CD14-positive monocyte (primary cell): ENCODE data around the gene LRCH4. TPM values are rescaled to one million over a fixed set of nuclear protein-coding genes. Genes with fewer than 3 reads are reported as not detected.

Experiments used
- DNase-seq, 3 donors: peaks; one replicate each; pipeline ENCODE4 v3.0.0-alpha.2; 2011 to 2022
- H2AFZ ChIP-seq: 2 replicates; pipeline ENCODE4 v1.6.0; 2012; ENCODE audit warnings: mild to moderate bottlenecking, low read depth, low read length, inconsistent platforms; ENCODE audit not compliant: insufficient read depth, poor library complexity, severe bottlenecking
- H3K27ac ChIP-seq, 2 donors: 1 replicate in 1 of 2; 2 replicates in 1 of 2; pipeline ENCODE4 v1.5.1; 2012 to 2013; ENCODE audit warnings: low read length in 2 of 2, control low read depth in 1 of 2, inconsistent platforms in 1 of 2, low read depth in 1 of 2, mild to moderate bottlenecking in 1 of 2
- H3K27me3 ChIP-seq, 2 donors: one replicate each; pipeline versions ENCODE4 v1.6.0 to v1.6.1; 2011 to 2013; ENCODE audit warnings: low read length in 2 of 2; ENCODE audit not compliant: control insufficient read depth in 2 of 2, insufficient read depth in 2 of 2
- H3K36me3 ChIP-seq, 2 donors: replicated peaks in 1 of 2; 1 replicate in 1 of 2; 2 replicates in 1 of 2; pipeline versions ENCODE4 v1.5.1 to v1.6.1; 2012 to 2013; ENCODE audit warnings: low read length in 2 of 2, control low read depth in 1 of 2, inconsistent platforms in 1 of 2, mild to moderate bottlenecking in 1 of 2; ENCODE audit not compliant: insufficient read depth in 2 of 2, control insufficient read depth in 1 of 2
- H3K4me1 ChIP-seq, 2 donors: 1 replicate in 1 of 2; 2 replicates in 1 of 2; pipeline versions ENCODE4 v1.5.1 to v1.6.1; 2012 to 2013; ENCODE audit warnings: low read length in 2 of 2, control low read depth in 1 of 2, inconsistent platforms in 1 of 2, mild to moderate bottlenecking in 1 of 2, moderate library complexity in 1 of 2; ENCODE audit not compliant: insufficient read depth in 2 of 2, control insufficient read depth in 1 of 2
- H3K4me2 ChIP-seq: replicated peaks from 2 replicates; pipeline ENCODE3; 2012; ENCODE audit warnings: low read length, moderate library complexity, mild to moderate bottlenecking; ENCODE audit not compliant: poor library complexity, severe bottlenecking; ENCODE audit errors: extremely low read depth
- H3K4me3 ChIP-seq, 3 experiments: fragments of 200-600 bp in 1 of 3; sonication (generic) in 1 of 3; replicated peaks in 1 of 3; 1 replicate in 2 of 3; 2 replicates in 1 of 3; pipeline ENCODE4 v1.5.1; 2011 to 2013; ENCODE audit warnings: low read length in 3 of 3, mild to moderate bottlenecking in 3 of 3, control low read depth in 2 of 3, low read depth in 2 of 3, inconsistent platforms in 1 of 3, moderate library complexity in 1 of 3
- H3K79me2 ChIP-seq: 2 replicates; pipeline ENCODE4 v1.6.0; 2012; ENCODE audit warnings: mild to moderate bottlenecking, control low read depth, inconsistent platforms, low read length, moderate library complexity; ENCODE audit not compliant: insufficient read depth
- H3K9ac ChIP-seq: 2 replicates; pipeline ENCODE4 v1.6.0; 2017; ENCODE audit warnings: low read length, mild to moderate bottlenecking; ENCODE audit not compliant: insufficient read depth, poor library complexity, severe bottlenecking
- H3K9me3 ChIP-seq, 2 donors: replicated peaks in 1 of 2; 1 replicate in 1 of 2; 2 replicates in 1 of 2; pipeline versions ENCODE4 v1.5.1 to v1.6.1; 2012 to 2013; ENCODE audit warnings: low read length in 2 of 2, control low read depth in 1 of 2; ENCODE audit not compliant: control insufficient read depth in 1 of 2, insufficient read depth in 1 of 2
- H4K20me1 ChIP-seq: 2 replicates; pipeline ENCODE4 v1.6.0; 2012; ENCODE audit warnings: mild to moderate bottlenecking, low read length, control low read depth, moderate library complexity; ENCODE audit not compliant: insufficient read depth
- H3K27ac Mint-ChIP-seq, 7 donors: one replicate each; pipeline ENCODE4 v1.8.0; 2020; ENCODE audit warnings: mild to moderate bottlenecking in 7 of 7, mixed read lengths in 7 of 7, moderate library complexity in 6 of 7, inconsistent platforms in 2 of 7
- H3K27me3 Mint-ChIP-seq, 3 donors: one replicate each; pipeline ENCODE4 v1.8.0; 2021 to 2022; ENCODE audit warnings: low read depth in 3 of 3, mild to moderate bottlenecking in 3 of 3, mixed read lengths in 3 of 3, moderate library complexity in 3 of 3, inconsistent platforms in 1 of 3
- H3K36me3 Mint-ChIP-seq, 2 donors: one replicate each; pipeline ENCODE4 v1.8.0; 2020; ENCODE audit warnings: mixed read lengths in 2 of 2, inconsistent platforms in 1 of 2, mild to moderate bottlenecking in 1 of 2
- H3K4me1 Mint-ChIP-seq: one replicate; pipeline ENCODE4 v1.8.0; 2020; ENCODE audit warnings: mild to moderate bottlenecking, mixed read lengths
- H3K4me3 Mint-ChIP-seq, 2 donors: one replicate each; pipeline ENCODE4 v1.8.0; 2020; ENCODE audit warnings: mild to moderate bottlenecking in 2 of 2, mixed read lengths in 2 of 2, moderate library complexity in 1 of 2
- H3K9me3 Mint-ChIP-seq, 7 donors: one replicate each; pipeline ENCODE4 v1.8.0; 2020 to 2022; ENCODE audit warnings: mixed read lengths in 7 of 7, mild to moderate bottlenecking in 6 of 7, moderate library complexity in 6 of 7, inconsistent platforms in 2 of 7
- WGBS: methylation state at CpG from one replicate; pipeline ENCODE4 v1.1.5; 2013; ENCODE audit warnings: missing lambda C conversion rate; ENCODE audit not compliant: insufficient coverage; 5-methylcytosine and 5-hydroxymethylcytosine counted together
- intact Hi-C, 2 donors: fragments of 100-400 bp; cut with micrococcal nuclease; formaldehyde crosslinking; loops; one replicate each; pipeline versions ENCODE4 v1.15.0 to v1.15.1; 2023
- polyA plus RNA-seq, 3 donors: library from polyadenylated mRNA; depleted of rRNA in 1 of 3; unstranded in 2 of 3; stranded (reverse) in 1 of 3; fragments of 300-500 nt in 2 of 3; fragments of >200 nt in 1 of 3; fragmentation: Illumina TruSeq in 2 of 3; gene quantifications; 1 replicate in 2 of 3; 2 replicates in 1 of 3; pipeline ENCODE4 v1.2.3, GENCODE V29; 2012 to 2021
- TF ChIP-seq, protein P1 (sequence below): fragments of 200-600 bp; IDR thresholded peaks from one replicate; pipeline ENCODE4 v1.8.0; 2022; ENCODE audit warnings: antibody characterized with exemption, mild to moderate bottlenecking

The LRCH4 gene
- polyA plus RNA-seq, 3 donors = 132 to 286 (median 134) TPM

GRCh38 chr7:100611983-100612729, 26.2 kb upstream of the LRCH4 start, which contains the start of gene MOSPD3:
Gene MOSPD3, plus strand, starts transcription at chr7:100612540. Its CDS starts 252 bp downstream, at chr7:100612792.
- H4K20me1 ChIP-seq = no peaks in the 10 kb centered on the region
- H3K79me2 ChIP-seq = peaks cover 4% of the 10 kb centered on the region
- Mint-ChIP-seq H3K36me3 (peaks cover 17 to 18% of the 10 kb centered on the region in 2 donors), H3K27ac (peak within 1 kb of the TSS; percentile 97 to 100 (median 99)), H3K4me3 (peak within 1 kb of the TSS; percentile 93 to 97), H3K27me3 (peaks cover 2 to 10% (median 8%) of the 10 kb centered on the region in 3 donors), H3K4me1 (peaks cover 19% of the 10 kb centered on the region), H3K9me3 (peaks cover 0 to 3% (median 0%) of the 10 kb centered on the region in 7 donors)
- peak within 1 kb of the TSS; percentile 98 for H3K4me2 ChIP-seq
- peak within 1 kb of the TSS; percentile 74 for H3K9ac ChIP-seq
- no peaks in the 10 kb centered on the region for H3K9me3 ChIP-seq
- intact Hi-C loops = loop anchor here (1.0 to 5.0 kb wide), 5 partner anchors 25 to 275 kb away; partner anchors contain the start of genes FBXO24 (in 2 of the 2), LRCH4 (in 2 of the 2), AGFG2 (in 1 of the 2) and GNB2 (in 1 of the 2)
- TF ChIP-seq, protein P1, sequence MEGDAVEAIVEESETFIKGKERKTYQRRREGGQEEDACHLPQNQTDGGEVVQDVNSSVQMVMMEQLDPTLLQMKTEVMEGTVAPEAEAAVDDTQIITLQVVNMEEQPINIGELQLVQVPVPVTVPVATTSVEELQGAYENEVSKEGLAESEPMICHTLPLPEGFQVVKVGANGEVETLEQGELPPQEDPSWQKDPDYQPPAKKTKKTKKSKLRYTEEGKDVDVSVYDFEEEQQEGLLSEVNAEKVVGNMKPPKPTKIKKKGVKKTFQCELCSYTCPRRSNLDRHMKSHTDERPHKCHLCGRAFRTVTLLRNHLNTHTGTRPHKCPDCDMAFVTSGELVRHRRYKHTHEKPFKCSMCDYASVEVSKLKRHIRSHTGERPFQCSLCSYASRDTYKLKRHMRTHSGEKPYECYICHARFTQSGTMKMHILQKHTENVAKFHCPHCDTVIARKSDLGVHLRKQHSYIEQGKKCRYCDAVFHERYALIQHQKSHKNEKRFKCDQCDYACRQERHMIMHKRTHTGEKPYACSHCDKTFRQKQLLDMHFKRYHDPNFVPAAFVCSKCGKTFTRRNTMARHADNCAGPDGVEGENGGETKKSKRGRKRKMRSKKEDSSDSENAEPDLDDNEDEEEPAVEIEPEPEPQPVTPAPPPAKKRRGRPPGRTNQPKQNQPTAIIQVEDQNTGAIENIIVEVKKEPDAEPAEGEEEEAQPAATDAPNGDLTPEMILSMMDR = no peak
- H3K27ac ChIP-seq = peak within 1 kb of the TSS; percentile 66 to 95
- peak within 1 kb of the TSS; percentile 90 for H2AFZ ChIP-seq
- no peaks in the 10 kb centered on the region for H3K27me3 ChIP-seq
- peak within 1 kb of the TSS; percentile 60 to 91 (median 64) for H3K4me3 ChIP-seq
- under 1% methylated on average over 58 of the region's 61 CpGs for WGBS
- H3K36me3 ChIP-seq = no peaks in the 10 kb centered on the region
- peak; percentile 98 to 99 (median 98) for DNase-seq
- H3K4me1 ChIP-seq = peaks cover 22 to 27% of the 10 kb centered on the region in 2 donors

- TF ChIP-seq, protein P1 = no peak
- intact Hi-C loops = loop anchor here in 1 of 2 donors (5.0 kb wide), 1 partner anchor 277 kb away; the partner anchor contains the start of gene UFSP1
- peaks cover 0 to 16% of the 10 kb centered on the region in 2 donors for H3K27me3 ChIP-seq
- DNase-seq = no peak
- Mint-ChIP-seq H3K9me3 (peaks cover 0 to 3% (median 0%) of the 10 kb centered on the region in 7 donors), H3K27me3 (peaks cover 13 to 30% (median 27%) of the 10 kb centered on the region in 3 donors), H3K36me3 (peaks cover 5 to 11% of the 10 kb centered on the region in 2 donors), H3K4me1 (peaks cover 31% of the 10 kb centered on the region), H3K27ac (no peak overlapping the region), H3K4me3 (no peak overlapping the region)
- H3K27ac ChIP-seq = no peak overlapping the region
- no peak overlapping the region for H2AFZ ChIP-seq
- no peaks in the 10 kb centered on the region for H4K20me1 ChIP-seq
- 90% methylated on average over 5 of the region's 5 CpGs for WGBS
- H3K4me1 ChIP-seq = peaks cover 33 to 38% of the 10 kb centered on the region in 2 donors
- H3K36me3 ChIP-seq = no peaks in the 10 kb centered on the region
- H3K4me3 ChIP-seq = no peak overlapping the region
- H3K4me2 ChIP-seq = no peak overlapping the region
- H3K9ac ChIP-seq = no peak overlapping the region
- peaks cover 4% of the 10 kb centered on the region for H3K79me2 ChIP-seq
- H3K9me3 ChIP-seq = no peaks in the 10 kb centered on the region
Measured at GRCh38 chr7:100609958-100610357, 24.0 kb upstream of the LRCH4 start.
